Stimulated activated CD4-positive, alpha-beta T cell treated with anti-CD3 and anti-CD28 coated beads, TNF-alpha, amount 100 ng/mL, for 1 hour (primary cell): Measurements from ENCODE around the gene EVC2.

Experiments
- DNase-seq, 3 donors: peaks; one replicate each; pipeline ENCODE4 v3.0.0-alpha.2; 2020; ENCODE audit warnings: low read depth in 3 of 3, low spot score in 1 of 3

EVC2 gene

DNA sequence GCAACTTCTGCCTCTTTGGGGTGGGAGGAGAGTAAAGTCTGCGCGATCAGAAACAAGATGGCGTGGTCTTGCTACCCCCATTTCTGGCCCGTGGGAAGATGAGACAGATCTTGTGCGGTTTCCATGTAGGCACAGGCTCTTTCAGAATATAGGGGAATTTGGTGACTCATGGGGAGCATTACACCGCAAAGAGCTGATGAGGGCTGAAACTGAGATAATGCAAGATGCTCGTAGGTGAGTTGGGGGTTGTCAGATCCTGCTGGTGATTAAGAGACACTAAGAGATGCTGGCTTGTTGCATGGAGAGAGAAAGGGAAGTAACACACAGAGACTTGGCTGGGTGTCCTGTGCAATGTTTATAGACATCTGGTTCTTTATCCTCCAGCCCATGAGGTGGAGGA, 4.2 kb upstream of the EVC2 start:
- no peak for DNase-seq

DNA sequence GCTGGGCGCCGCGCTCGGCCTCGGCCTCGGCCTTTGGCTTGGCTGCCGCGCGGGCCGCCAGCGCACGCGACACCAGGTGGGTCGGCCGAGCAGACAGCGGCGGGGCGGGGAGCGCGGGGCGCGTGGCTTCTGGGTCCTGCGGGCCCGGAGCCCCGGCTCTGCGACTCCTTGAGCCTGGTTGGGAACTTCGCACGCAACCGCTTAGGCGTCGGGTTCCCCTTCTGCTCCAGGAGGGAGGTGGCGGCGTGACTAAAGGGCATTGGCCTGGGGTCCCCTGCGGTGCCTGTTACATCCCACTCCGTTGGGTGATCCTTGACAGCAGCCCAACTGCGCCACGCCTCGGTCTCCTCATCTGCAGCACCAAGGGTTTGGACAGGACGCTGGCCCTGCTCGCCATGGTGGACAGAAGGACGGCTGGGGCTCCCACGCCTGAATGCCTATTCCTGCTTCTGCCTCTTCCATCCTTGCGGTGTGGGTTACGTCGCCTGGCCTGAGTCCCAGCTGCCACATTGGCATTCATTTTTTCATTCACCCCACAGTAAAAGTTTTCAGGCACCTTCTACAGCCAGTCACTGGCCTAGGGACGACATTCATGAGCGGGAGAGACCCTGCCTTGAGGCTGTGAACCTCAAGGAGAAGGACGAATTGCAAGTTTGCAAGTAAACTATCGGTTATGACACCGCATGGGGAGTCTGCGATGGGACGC, 3.3 kb upstream of the EVC2 start:
- DNase-seq: no peak

DNA sequence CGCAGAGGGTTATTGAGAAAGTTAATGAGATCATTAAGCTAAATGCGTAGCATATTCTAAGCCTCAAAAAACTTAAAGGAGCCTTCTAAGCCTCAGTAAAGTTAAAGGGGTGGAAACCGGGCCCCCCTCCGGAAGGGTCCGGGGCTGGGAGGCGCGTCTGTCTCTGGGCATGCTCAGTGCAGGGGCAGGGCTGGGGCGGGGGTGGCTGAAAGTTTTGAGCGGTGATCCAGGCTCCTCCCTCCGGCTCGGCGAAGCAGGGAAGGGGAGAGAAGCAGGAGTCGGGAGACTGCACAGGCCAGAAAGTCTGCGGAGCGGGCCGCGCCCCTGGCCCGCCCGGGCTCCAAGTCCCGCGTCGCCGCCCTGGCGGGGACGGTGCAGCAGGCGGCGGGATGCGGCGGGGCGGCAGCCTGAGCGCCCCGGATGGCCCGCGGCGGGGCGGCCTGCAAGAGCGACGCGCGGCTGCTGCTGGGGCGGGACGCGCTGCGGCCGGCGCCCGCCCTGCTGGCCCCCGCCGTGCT, 2.7 kb upstream of the EVC2 start, which contains the start of gene EVC:
Gene EVC, plus strand, starts transcription at position 241 of the 518 bp plus-strand sequence. Its CDS starts 180 bp downstream, at position 421.
- DNase-seq: peak in 1 of 3 donors; percentile 8

DNA sequence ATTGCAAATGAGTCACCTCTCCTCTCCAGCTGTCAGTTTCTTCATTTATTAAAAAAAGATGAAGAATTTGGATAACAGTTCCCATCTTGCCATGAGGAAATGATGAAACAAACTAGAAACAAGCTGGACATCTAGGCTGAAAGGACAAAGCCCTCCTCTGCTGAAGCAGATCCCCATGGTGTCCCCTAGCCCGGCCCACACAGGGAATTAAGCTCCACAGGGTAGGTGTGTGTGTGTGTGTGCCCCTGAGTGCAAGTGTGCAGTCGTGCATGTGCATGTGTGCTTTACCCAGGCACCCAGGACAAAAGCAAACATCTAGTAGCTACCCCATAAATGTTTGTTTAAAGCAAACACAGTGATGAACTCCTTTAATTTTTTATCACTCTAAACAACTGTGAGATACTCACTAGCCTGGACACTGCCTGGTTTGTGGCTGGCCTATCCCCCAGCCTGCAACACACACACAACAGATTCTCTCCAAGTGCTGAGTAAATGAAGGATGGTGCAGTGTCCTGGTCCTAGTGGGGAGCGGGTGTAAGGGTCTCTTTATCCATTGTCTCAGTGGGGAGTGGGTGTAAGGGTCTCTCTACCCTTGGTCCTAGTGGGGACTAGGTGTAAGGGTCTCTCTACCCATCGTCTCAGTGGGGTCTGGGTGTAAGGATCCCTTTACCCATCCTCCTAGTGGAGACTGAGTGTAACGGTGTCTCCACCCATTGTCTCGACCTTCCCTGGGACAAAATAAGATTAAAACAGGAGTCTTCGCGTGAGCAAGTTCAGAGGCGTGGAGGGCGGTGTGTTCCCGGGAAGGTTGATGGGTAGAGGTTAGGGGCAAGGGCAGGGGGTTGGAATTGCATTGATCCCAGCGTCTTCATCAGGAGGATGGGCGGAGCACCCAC, 2.0 kb upstream of the EVC2 start:
- DNase-seq: no peak

DNA sequence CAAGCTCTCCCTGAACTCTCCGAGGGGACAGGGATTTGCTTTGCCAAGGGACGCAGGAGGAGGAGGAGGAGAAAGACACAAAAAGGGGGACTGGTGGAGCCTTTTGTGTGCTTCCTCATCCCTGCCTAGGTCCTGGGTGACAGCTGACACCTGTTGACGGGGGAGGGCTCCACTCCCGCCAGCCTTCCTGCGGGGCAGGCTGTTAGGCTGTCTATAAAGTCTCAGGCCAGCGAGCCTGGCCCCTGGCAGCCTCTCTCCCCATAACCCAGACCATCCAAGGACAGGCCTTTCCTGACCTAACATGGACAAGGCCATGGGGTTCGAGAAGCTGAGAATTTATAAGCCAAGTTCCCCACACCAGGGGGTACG, 832 bp upstream of the EVC2 start:
- DNase-seq: no peak

DNA sequence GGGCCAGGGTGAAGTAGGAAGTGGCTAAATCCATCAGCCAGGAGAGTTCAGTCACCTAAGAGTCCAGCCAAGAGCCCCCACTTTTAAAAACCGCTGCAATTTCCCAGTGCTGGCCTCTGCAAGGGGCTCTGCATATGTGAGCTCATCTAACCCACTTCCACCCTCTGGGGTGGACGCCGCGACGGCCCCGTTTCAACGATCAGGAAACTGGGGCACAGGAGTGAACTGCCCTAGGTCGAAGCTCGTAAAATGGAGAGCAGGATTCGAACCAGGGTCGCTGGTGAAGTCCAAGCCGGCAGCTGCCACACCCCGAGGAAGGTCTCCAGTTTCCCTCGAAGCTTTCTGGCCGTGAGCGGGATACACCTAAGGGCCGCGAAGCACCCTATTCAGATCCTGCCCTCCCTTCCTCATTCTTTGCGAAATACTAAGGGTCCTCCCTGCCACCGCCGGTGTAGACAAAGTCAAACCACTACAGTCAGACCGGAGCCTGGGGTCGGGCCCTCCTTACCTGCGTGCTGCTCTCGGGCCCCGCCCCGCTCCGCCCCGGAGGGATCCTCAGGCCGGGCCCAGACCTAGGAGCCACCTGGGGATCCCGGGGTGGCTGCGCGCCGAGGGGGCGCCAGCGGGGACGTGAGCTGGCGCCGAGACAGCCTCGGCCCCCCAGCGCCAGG, 446 bp downstream of the EVC2 start:
- no peak for DNase-seq

DNA sequence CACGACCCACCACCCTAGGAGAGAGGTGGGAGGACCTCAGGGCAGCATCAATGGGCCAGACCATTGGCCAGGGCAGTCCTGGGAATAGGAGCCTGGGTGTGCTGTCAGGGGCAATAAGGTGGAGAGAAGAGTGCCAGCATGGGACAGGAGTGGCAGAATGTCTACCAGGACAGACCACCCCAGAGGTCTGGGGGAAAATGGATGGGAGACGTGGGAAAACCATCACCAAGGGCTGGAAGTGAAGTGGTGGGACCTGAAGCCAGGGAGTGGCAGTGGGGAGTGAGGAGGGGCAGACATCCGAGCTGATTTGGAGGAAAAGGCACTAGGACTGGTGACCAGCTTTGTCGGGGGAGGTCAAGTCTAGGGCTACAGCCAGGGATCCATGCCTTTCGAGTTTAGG, 993 bp downstream of the EVC2 start:
- DNase-seq: no peak

DNA sequence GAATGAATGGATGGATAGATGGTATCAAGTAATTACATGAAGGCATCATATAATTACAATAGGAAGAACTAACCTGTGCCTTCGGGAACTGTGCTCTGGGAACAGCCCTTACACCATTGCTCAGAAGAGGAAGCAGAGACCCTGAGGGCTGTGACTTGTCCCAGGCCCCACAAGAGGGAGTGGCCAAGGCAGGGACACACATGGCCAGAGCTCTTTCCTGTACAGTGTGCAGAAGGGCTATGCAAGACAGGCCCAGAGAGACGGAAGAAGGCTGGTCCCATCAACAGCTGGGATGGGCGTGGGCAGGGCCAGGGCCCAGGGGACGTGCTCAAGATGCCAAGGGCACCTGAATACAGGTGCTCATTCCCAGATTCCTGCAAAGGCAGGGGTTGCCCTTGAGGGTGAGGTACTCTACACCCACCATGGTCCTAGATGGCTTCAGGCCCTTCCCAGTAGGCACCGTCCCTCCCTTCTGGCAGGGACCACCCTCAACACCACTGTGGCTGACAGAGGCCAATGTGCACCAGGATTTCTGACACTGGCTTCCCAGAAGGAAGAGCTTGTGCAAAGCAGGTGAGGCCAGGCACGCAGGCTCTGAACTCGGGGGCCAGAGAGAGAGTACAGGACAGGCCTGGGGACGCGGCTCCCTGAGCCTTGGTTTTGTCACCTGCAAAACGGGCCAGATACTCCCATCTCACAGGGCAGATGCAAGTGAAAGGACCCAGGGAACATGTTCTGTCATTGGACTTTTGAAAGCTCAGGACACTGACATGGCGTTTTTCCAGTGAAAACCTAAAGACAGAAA, 1.7 kb downstream of the EVC2 start:
- no peak for DNase-seq

DNA sequence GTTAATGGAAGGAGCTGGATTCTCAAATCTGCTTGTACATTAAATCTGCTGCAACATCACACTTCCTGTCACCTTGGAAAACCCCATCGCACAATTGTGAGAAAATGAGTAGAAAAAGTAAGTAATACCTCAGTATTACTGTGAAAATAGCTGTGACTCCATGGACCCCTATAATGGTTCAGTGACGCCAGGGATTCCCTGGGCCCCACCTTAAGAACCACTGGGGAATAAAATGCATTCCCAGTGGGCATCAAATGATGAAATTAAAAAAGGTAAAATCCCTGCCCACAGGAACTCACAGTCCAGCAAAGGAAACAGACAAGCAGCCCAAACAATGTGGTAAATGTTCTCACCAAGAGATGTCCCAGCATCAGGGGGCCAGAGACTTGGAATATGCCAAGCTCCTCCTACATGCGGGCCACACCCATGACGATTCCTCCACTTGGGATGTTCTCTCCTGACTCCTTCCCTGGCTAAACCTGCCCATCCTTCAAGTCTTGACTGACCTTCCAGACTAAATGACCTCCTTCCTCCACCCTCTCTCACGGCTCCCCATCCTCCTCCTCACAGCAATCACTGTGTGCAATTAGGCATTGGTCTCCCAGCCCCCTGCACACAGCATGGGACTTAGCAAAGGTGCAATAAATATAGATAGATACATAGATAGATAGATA, 2.6 kb downstream of the EVC2 start:
- DNase-seq: no peak

DNA sequence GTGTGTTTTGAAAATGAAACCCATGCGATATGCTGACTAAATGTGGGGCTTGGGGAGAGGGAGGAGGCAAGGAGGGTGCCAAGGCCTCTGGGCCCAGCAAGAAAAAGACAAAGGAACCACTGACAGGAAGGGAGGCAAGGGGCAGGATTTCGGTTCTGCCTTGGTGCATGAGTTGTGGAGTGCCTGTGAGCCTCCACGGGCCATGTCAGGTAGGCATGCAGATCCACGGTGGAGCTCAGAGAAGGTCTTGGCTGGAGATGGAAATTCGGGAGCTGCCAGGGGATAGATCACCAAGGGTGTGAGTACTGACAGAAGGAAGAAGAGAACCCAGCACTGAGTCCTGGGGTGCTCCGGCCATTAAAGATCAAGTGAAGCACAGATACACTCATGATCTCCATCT, 4.1 kb downstream of the EVC2 start:
- DNase-seq: no peak

DNA sequence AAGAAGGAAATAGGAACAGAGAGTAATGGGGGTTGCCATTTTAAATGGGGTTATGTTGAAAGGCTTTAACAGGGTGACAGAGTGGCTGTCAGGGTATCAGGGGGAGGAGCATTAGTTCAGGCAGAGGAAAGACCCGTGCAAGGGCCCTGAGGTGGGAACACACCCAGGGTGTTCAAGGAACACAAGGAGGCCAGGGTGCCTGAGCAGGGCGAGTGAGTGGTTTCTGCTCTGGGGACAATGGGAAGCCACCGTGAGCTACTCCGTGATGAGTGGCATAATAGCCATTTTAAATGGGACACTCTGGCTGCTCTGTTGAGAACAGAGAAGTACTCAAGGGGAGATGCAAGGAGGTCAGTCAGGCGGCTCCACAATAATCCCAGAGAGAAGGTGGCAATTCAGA, 4.5 kb downstream of the EVC2 start:
- DNase-seq: no peak

DNA sequence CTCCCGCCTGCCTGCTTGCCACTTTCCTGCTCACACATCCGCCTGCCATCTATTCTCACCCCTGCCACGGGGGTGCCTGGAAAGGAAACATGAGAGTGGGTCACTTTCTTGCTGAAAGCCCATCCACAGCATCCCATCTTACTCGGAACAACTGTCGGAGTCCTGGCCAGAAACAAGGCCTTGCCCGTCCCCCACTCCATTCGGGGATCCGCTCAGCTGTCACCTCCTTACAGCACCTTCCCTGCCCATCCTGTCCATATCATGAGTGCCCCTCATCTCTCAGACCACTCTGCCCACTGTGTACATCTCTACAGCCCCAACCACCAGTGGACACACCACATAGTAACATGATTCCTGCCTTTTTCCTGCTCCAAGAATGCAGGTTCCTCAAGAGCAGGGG, 6.4 kb downstream of the EVC2 start:
- DNase-seq: no peak

DNA sequence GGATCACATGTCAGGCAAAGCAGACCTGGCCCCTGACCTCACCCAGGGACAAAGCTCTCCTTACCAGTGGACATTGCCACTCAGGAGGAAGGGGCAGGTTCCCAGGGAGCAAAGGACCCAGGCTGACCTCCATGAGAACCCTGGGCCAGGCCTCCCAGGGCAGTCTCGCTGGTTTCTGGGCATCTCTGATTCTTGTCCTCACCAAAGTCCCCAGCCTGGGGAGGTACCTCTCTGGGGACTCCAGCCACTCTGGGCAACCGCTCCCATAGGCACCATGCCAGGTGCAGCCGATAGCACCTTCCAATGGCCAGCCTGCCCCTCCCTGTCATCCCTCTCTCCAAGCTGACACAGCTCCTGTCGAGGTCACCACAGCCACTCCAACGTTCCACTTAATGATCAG, 7.9 kb downstream of the EVC2 start:
- DNase-seq: no peak

DNA sequence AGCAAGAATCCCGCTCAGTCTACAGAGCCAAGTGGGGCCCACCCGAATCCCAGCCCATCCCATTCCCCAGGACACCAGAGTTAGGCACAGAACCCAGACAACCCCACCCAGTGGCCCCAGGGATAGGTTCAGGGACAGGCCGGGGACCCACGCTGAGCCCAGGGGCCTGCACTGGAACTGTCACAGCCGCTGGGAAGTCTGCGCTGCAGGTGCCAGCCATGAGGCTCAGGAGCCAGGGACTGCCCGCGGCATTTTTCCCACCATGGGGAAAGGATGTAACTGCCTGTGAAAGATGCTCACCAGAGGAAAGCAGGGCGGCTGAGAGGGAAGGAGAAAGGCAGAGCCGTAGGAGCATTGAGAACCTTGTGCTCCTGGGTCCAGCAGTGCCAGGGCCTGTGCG, 12.0 kb downstream of the EVC2 start:
- DNase-seq: no peak

DNA sequence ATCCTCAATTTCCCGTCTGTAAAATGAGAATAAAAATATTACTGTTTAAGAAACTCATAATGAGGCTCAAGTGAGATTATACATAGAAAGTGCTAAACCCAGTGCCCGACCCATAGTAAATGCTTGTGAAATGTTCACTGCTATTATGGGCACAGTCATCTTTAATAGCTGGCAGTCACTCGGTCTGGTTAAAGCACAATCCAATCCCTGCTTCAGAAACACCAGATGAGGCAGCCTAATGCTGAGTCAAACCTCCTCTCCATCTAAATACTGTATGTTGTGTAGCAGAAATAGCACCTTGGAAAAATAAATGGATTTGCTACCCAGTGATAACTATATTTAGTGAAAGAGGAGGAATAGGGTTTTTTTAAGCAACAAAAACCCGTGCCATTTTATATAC, 14.5 kb downstream of the EVC2 start:
- DNase-seq: no peak

DNA sequence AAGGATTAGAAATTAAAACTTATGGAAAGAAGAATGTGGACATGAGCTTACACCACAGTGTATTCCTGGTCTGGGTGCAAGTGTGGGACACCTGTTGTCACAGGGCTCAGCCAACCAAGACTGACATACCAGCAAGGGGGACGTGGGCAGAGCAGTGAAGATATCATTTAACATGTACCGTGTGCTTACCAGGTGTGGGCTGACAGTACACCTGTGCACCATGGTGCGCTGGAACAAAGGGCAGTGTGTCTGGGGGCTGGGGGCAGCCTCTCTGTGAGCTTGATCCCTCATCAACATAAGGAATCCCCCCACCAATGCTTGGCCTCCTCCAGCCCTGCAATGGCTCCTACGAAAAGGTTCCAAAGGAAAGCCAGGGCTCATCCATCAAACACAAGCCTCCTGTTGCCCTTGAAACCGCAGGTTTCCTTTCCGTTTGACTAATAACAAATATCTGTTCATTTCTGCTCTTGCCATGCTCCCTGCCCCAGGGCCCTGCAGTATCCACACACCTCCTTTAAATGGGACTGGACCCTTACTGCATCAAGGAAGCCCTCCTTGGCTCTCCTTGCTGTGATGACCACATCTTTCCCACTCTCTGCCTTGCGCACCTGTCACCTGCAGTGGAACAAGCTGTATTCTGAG, 16.7 kb downstream of the EVC2 start:
- no peak for DNase-seq

DNA sequence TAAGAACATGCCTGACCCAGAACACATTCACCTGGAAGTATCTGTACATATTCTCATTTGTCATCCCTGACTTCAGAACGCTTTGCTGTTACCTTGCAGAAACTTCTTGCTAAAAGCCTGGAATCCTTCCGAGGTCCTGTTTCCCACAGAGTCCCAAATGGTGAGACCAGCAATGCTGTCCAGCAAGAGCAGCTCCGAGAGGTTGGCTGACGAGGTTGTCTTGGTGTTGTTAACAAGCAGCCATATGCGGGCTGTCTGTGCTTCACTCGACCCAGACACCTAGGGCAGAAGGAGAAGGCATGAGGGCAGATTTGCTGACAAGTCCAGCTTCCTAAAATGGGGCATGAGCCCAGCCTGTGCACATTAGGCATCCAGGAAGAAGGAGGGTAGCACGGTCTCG, 19.3 kb downstream of the EVC2 start:
- no peak for DNase-seq

DNA sequence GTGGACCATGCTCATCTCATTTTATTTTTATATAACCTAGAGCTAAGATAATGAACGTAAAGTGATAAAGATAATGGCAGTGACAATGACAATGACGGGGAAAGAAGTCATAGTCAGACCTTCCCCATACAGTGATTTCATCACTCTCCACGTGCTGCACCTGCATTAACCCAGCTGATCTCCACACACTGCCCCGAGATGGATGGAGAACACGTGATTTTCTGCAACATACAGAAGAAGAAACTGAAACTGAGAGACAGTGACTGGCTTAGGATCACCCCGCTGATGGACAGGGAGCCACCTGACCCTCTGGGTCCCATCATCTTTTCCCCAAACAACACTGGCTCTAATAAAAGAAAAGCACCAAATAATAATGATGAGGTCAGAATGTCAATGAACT, 22.0 kb downstream of the EVC2 start:
- no peak for DNase-seq

DNA sequence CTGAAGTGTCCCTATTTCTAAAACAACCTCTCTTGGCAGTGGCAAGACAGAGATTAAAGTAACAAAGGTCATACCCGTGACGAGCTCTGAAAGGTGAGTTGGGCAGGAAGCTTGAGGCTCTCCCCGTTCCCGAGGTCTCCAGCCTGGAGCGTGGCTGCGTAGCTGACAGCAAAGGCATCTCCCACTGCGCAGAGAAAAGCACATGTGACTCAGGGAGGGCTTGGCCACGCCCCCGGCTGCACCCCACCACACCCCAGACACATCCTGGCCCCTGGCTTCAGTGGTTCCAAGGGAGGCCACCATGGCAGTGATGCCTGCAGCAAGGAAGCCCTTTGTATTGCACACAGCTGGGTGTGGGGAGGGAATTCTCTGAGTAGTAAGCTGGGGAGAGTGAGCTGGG, 23.1 kb downstream of the EVC2 start:
- no peak for DNase-seq

DNA sequence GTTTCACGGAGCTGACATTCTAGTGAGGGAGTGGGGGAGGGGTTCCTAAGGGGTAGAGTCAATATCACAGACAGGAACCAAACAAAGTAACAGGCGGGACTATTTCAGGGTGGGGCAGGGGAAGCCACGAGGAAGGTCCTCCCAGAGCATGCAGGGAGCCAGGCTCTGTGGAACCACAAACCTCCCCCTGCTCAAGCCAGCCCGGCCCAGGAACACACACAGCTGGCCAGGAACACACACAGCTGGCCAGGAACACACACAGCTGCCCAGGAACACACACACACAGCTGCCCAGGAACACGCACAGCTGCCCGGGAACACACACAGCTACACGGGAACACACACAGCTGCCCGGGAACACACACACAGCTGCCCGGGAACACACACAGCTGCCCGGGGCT, 24.8 kb downstream of the EVC2 start:
- DNase-seq: no peak
